Epidermal melanocyte (primary cell): ENCODE measurements around the gene KRTAP5-5.

ENCODE experiments used
- DNase-seq: peaks from one replicate; pipeline ENCODE4 v3.0.0; 2011; ENCODE audit warnings: low spot score; ENCODE audit not compliant: insufficient read length

Gene KRTAP5-5

GRCh38 chr11:1674173-1675131, 44.9 kb downstream of the KRTAP5-5 start:
- DNase-seq = no peak

GRCh38 chr11:1675536-1676228, 46.1 kb downstream of the KRTAP5-5 start:
- no peak for DNase-seq

GRCh38 chr11:1676229-1676740, 46.7 kb downstream of the KRTAP5-5 start:
- no peak for DNase-seq

GRCh38 chr11:1679881-1680280, 50.3 kb downstream of the KRTAP5-5 start:
- DNase-seq = no peak
